HUES6 (cell line): ENCODE measurements around the gene ARID1B.
A peak's percentile ranks its signal among the peaks of the same experiment; 100 is the strongest.

Experiments
- H3K27ac ChIP-seq: 2 replicates; pipeline ENCODE4 v1.7.0; 2013; ENCODE audit warnings: low read depth, mild to moderate bottlenecking, low read length, inconsistent platforms
- H3K27me3 ChIP-seq: 2 replicates; pipeline ENCODE4 v1.6.1; 2013; ENCODE audit warnings: low read length; ENCODE audit not compliant: control insufficient read depth, insufficient read depth
- H3K36me3 ChIP-seq: 2 replicates; pipeline ENCODE4 v1.6.1; 2013; ENCODE audit warnings: low read length; ENCODE audit not compliant: control insufficient read depth, insufficient read depth
- H3K4me1 ChIP-seq: 2 replicates; pipeline ENCODE4 v1.6.1; 2013; ENCODE audit warnings: low read length; ENCODE audit not compliant: control insufficient read depth, insufficient read depth
- H3K4me3 ChIP-seq: 2 replicates; pipeline ENCODE4 v1.5.1; 2013; ENCODE audit warnings: low read depth, low read length
- H3K9ac ChIP-seq: one replicate; pipeline ENCODE4 v1.6.1; 2013; ENCODE audit warnings: mild to moderate bottlenecking, low read length
- H3K9me3 ChIP-seq: 2 replicates; pipeline ENCODE4 v1.6.1; 2013; ENCODE audit warnings: low read depth, low read length; ENCODE audit not compliant: control insufficient read depth, insufficient read depth

ARID1B gene

GRCh38 chr6:157020398-157020797 is 243.2 kb downstream of the ARID1B start:
- H3K27me3 ChIP-seq, result no peaks in the 10 kb centered on the region
- H3K4me1 ChIP-seq, result peaks cover 19% of the 10 kb centered on the region
- H3K36me3 ChIP-seq, result no peaks in the 10 kb centered on the region
- H3K4me3 ChIP-seq, result peak overlapping the region; percentile 97
- H3K9ac ChIP-seq, result peak overlapping the region; percentile 95
- H3K27ac ChIP-seq, result peak overlapping the region; percentile 99
- H3K9me3 ChIP-seq, result peaks cover 3% of the 10 kb centered on the region

- Histone ChIP-seq H3K27ac (peak overlapping the region; percentile 99), H3K4me3 (peak overlapping the region; percentile 97), H3K36me3 (no peaks in the 10 kb centered on the region), H3K27me3 (no peaks in the 10 kb centered on the region), H3K4me1 (peaks cover 19% of the 10 kb centered on the region), H3K9me3 (peaks cover 4% of the 10 kb centered on the region), H3K9ac (peak overlapping the region; percentile 95)
Measured at GRCh38 chr6:157020881-157021343, 243.7 kb downstream of the ARID1B start.

GRCh38 chr6:157021344-157021992 is 244.3 kb downstream of the ARID1B start:
- peak overlapping the region; percentile 99 for H3K27ac ChIP-seq
- H3K9me3 ChIP-seq, result peaks cover 4% of the 10 kb centered on the region
- peaks cover 19% of the 10 kb centered on the region for H3K4me1 ChIP-seq
- H3K9ac ChIP-seq, result peak overlapping the region; percentile 95
- H3K4me3 ChIP-seq, result peak overlapping the region; percentile 97
- H3K27me3 ChIP-seq, result no peaks in the 10 kb centered on the region
- no peaks in the 10 kb centered on the region for H3K36me3 ChIP-seq

- peaks cover 4% of the 10 kb centered on the region for H3K9me3 ChIP-seq
- H3K4me3 ChIP-seq, result peak overlapping the region; percentile 97
- H3K27ac ChIP-seq, result peak overlapping the region; percentile 99
- H3K4me1 ChIP-seq, result peaks cover 19% of the 10 kb centered on the region
- H3K27me3 ChIP-seq, result no peaks in the 10 kb centered on the region
- no peaks in the 10 kb centered on the region for H3K36me3 ChIP-seq
- peak overlapping the region; percentile 95 for H3K9ac ChIP-seq
Measured at GRCh38 chr6:157021993-157022740, 245.0 kb downstream of the ARID1B start.

GRCh38 chr6:157023958-157024357 is 246.8 kb downstream of the ARID1B start:
- H3K27me3 ChIP-seq, result no peaks in the 10 kb centered on the region
- H3K9ac ChIP-seq, result no peak overlapping the region
- H3K9me3 ChIP-seq, result peaks cover 4% of the 10 kb centered on the region
- no peak overlapping the region for H3K4me3 ChIP-seq
- H3K4me1 ChIP-seq, result peaks cover 19% of the 10 kb centered on the region
- H3K36me3 ChIP-seq, result no peaks in the 10 kb centered on the region
- no peak overlapping the region for H3K27ac ChIP-seq

GRCh38 chr6:157024745-157025144 is 247.6 kb downstream of the ARID1B start:
- H3K9ac ChIP-seq, result no peak overlapping the region

GRCh38 chr6:157025437-157025836 is 248.3 kb downstream of the ARID1B start:
- no peak overlapping the region for H3K9ac ChIP-seq
- no peaks in the 10 kb centered on the region for H3K27me3 ChIP-seq
- H3K27ac ChIP-seq, result no peak overlapping the region
- no peaks in the 10 kb centered on the region; the same call in 1 of the 2 replicates for H3K36me3 ChIP-seq
- H3K4me3 ChIP-seq, result no peak overlapping the region
- H3K4me1 ChIP-seq, result peaks cover 10% of the 10 kb centered on the region
- H3K9me3 ChIP-seq, result peaks cover 4% of the 10 kb centered on the region

More at GRCh38 chr6:157024745-157025144, 247.6 kb downstream of the ARID1B start:
- Histone ChIP-seq H3K4me1 (peaks cover 14% of the 10 kb centered on the region), H3K36me3 (no peaks in the 10 kb centered on the region; the same call in 1 of the 2 replicates), H3K4me3 (no peak overlapping the region), H3K9me3 (peaks cover 4% of the 10 kb centered on the region), H3K27ac (no peak overlapping the region), H3K27me3 (no peaks in the 10 kb centered on the region)

GRCh38 chr6:157029980-157030690 is 253.0 kb downstream of the ARID1B start:
- Histone ChIP-seq H3K9ac (no peak overlapping the region), H3K27ac (no peak overlapping the region), H3K9me3 (peaks cover 3% of the 10 kb centered on the region), H3K27me3 (no peaks in the 10 kb centered on the region), H3K36me3 (no peaks in the 10 kb centered on the region; the same call in 1 of the 2 replicates), H3K4me1 (peaks cover 18% of the 10 kb centered on the region), H3K4me3 (no peak overlapping the region)

GRCh38 chr6:157030755-157031154 is 253.6 kb downstream of the ARID1B start:
- Histone ChIP-seq H3K27ac (no peak overlapping the region), H3K9ac (no peak overlapping the region), H3K36me3 (no peaks in the 10 kb centered on the region; the same call in 1 of the 2 replicates), H3K9me3 (no peaks in the 10 kb centered on the region; the same call in 1 of the 2 replicates), H3K4me1 (peaks cover 22% of the 10 kb centered on the region), H3K4me3 (no peak overlapping the region), H3K27me3 (no peaks in the 10 kb centered on the region)

GRCh38 chr6:157032923-157033322 is 255.7 kb downstream of the ARID1B start:
- Histone ChIP-seq H3K36me3 (no peaks in the 10 kb centered on the region; the same call in 1 of the 2 replicates), H3K4me3 (no peak overlapping the region), H3K27ac (no peak overlapping the region), H3K4me1 (peaks cover 42% of the 10 kb centered on the region), H3K9ac (no peak overlapping the region), H3K27me3 (no peaks in the 10 kb centered on the region), H3K9me3 (no peaks in the 10 kb centered on the region; the same call in 1 of the 2 replicates)
